HG02588 (cell line): ENCODE results near the gene ZXDB.
"Not testable (repeated sequence)": the region's sequence is repeated elsewhere in the genome, so short reads cannot be mapped to it uniquely, and the experiment has no call there.

Source experiments
- ATAC-seq: cut with Tn5 transposase; IDR thresholded peaks from one replicate; pipeline ENCODE4 v1.9.1; 2021; ENCODE audit warnings: mild to moderate bottlenecking, moderate library complexity; ENCODE audit not compliant: unreplicated experiment

The ZXDB gene

GRCh38 chrX:57591284-57592159, at the start of gene ZXDB:
Gene ZXDB (plus strand): TSS chrX:57592011. CDS start chrX:57592049, 38 bp downstream.
- peak; percentile 52 for ATAC-seq

- ATAC-seq: no peak
These were observed 26.6 kb upstream of the ZXDB start for GRCh38 chrX:57565198-57565597.

- ATAC-seq: no peak
These were observed 18.1 kb upstream of the ZXDB start for GRCh38 chrX:57573754-57574153.

- ATAC-seq: not testable (repeated sequence)
These were observed 8.9 kb upstream of the ZXDB start for GRCh38 chrX:57582948-57583347.

- no peak for ATAC-seq
These were observed 8.3 kb upstream of the ZXDB start for GRCh38 chrX:57583477-57583876.

GRCh38 chrX:57586360-57586759, 5.5 kb upstream of the ZXDB start:
- no peak for ATAC-seq

- no peak for ATAC-seq
These were observed 4.7 kb upstream of the ZXDB start for GRCh38 chrX:57587062-57587461.

GRCh38 chrX:57587607-57588006, 4.2 kb upstream of the ZXDB start:
- ATAC-seq: no peak

- ATAC-seq: peak; percentile 81
These were observed 516 bp downstream of the ZXDB start for GRCh38 chrX:57592160-57592893.

- peak; percentile 32 for ATAC-seq
These were observed 1.0 kb downstream of the ZXDB start for GRCh38 chrX:57592894-57593215.

GRCh38 chrX:57595381-57595811, 3.6 kb downstream of the ZXDB start:
- no peak for ATAC-seq

- ATAC-seq: no peak
These were observed 4.3 kb downstream of the ZXDB start for GRCh38 chrX:57596109-57596508.

- ATAC-seq: no peak
These were observed 4.7 kb downstream of the ZXDB start for GRCh38 chrX:57596516-57596915.

GRCh38 chrX:57607295-57608187, 15.7 kb downstream of the ZXDB start:
- ATAC-seq: no peak

- ATAC-seq: not testable (repeated sequence)
These were observed 21.5 kb downstream of the ZXDB start for GRCh38 chrX:57613351-57613750.

GRCh38 chrX:57629438-57629837, 37.6 kb downstream of the ZXDB start:
- not testable (repeated sequence) for ATAC-seq

- ATAC-seq: no peak
These were observed 48.8 kb downstream of the ZXDB start for GRCh38 chrX:57640674-57641016.

- ATAC-seq: no peak
These were observed 49.5 kb downstream of the ZXDB start for GRCh38 chrX:57641338-57641737.

GRCh38 chrX:57643698-57644097, 51.9 kb downstream of the ZXDB start:
- ATAC-seq: no peak

- ATAC-seq: no peak
These were observed 55.2 kb downstream of the ZXDB start for GRCh38 chrX:57647020-57647419.
